Tibial nerve (tissue), 4 donors: ENCODE results near the gene PCLO. TPM values are rescaled to one million over a fixed set of nuclear protein-coding genes. Genes with fewer than 3 reads are reported as not detected.

Source experiments
- DNase-seq, 2 donors: peaks; one replicate each; pipeline ENCODE4 v3.0.0-alpha.2; 2019; ENCODE audit warnings: low spot score in 2 of 2
- H3K27ac ChIP-seq, 4 donors: fragments of 200-600 bp; sonication (generic) in 3 of 4; one replicate each; pipeline ENCODE4 v1.5.1; 2017 to 2019; ENCODE audit warnings: mild to moderate bottlenecking in 1 of 4
- H3K27me3 ChIP-seq, 2 donors: fragments of 200-600 bp; sonication (generic) in 1 of 2; one replicate each; pipeline versions ENCODE4 v1.5.1 to v1.6.0; 2017 to 2019
- H3K36me3 ChIP-seq, 3 donors: fragments of 200-600 bp; sonication (generic); one replicate each; pipeline ENCODE4 v1.5.1; 2018 to 2019
- H3K4me1 ChIP-seq, 4 donors: fragments of 200-600 bp; sonication (generic) in 3 of 4; one replicate each; pipeline ENCODE4 v1.5.1; 2017 to 2019
- H3K4me3 ChIP-seq, 4 donors: fragments of 200-600 bp; sonication (generic) in 3 of 4; one replicate each; pipeline ENCODE4 v1.5.1; 2017 to 2019; ENCODE audit warnings: mild to moderate bottlenecking in 1 of 4, moderate library complexity in 1 of 4
- H3K9me3 ChIP-seq, 4 donors: fragments of 200-600 bp; sonication (generic) in 3 of 4; one replicate each; pipeline ENCODE4 v1.5.1; 2017 to 2019
- CTCF ChIP-seq, 5 experiments: fragments of 200-600 bp in 3 of 5; fragments of 450-650 bp in 2 of 5; sonication (generic) in 3 of 5; IDR thresholded peaks; one replicate each; pipeline ENCODE4 v1.5.1; 2016 to 2019; ENCODE audit warnings: antibody characterized with exemption in 5 of 5, mild to moderate bottlenecking in 3 of 5, moderate library complexity in 2 of 5
- EP300 ChIP-seq, 2 donors: sonication (generic); formaldehyde crosslinking; IDR thresholded peaks; one replicate each; pipeline ENCODE4 v1.6.1; 2017; ENCODE audit warnings: antibody characterized with exemption in 2 of 2, mild to moderate bottlenecking in 1 of 2
- POLR2A ChIP-seq, 2 donors: fragments of 450-650 bp; IDR thresholded peaks; one replicate each; pipeline ENCODE4 v1.6.1; 2017; ENCODE audit warnings: antibody characterized with exemption in 2 of 2, mild to moderate bottlenecking in 2 of 2, moderate library complexity in 2 of 2
- WGBS, 2 donors: methylation state at CpG; one replicate each; pipeline ENCODE4 v1.1.5; 2018; 5-methylcytosine and 5-hydroxymethylcytosine counted together
- total RNA-seq, 4 donors: library from RNA; depleted of rRNA; stranded (reverse); fragments of >200 nt; gene quantifications; one replicate each; pipeline ENCODE4 v1.1.0, GENCODE V29; 2016

Gene PCLO
- total RNA-seq, 4 donors from 2014 or later: under 0.01 to 0.78 (median 0.52) TPM

GRCh38 chr7:82859106-82859850, 303.4 kb downstream of the PCLO start:
- no peaks in the 10 kb centered on the region for H3K9me3 ChIP-seq
- no peaks in the 10 kb centered on the region for H3K36me3 ChIP-seq
- no peaks in the 10 kb centered on the region for H3K4me1 ChIP-seq
- H3K27ac ChIP-seq: no peak overlapping the region
- no peak overlapping the region for H3K4me3 ChIP-seq
- no peaks in the 10 kb centered on the region for H3K27me3 ChIP-seq
- 59 to 83% methylated on average over 1 of the region's 1 CpG for WGBS, 2 donors
- DNase-seq: no peak
- no peak for TF ChIP-seq POLR2A (IDR thresholded peaks at IDR 0.05)
- TF ChIP-seq EP300 (IDR thresholded peaks at IDR 0.05): no peak
- no peak for TF ChIP-seq CTCF (IDR thresholded peaks at IDR 0.05)

GRCh38 chr7:82851121-82851520, 311.6 kb downstream of the PCLO start:
- no peaks in the 10 kb centered on the region for H3K36me3 ChIP-seq
- H3K9me3 ChIP-seq: no peaks in the 10 kb centered on the region
- no peaks in the 10 kb centered on the region for H3K4me1 ChIP-seq
- 74 to 78% methylated on average over 4 of the region's 4 CpGs for WGBS, 2 donors
- TF ChIP-seq EP300 (IDR thresholded peaks at IDR 0.05): no peak
- no peak for TF ChIP-seq CTCF (IDR thresholded peaks at IDR 0.05)
- TF ChIP-seq POLR2A (IDR thresholded peaks at IDR 0.05): no peak
- no peak for DNase-seq
- no peak overlapping the region for H3K4me3 ChIP-seq
- H3K27me3 ChIP-seq: no peaks in the 10 kb centered on the region
- no peak overlapping the region for H3K27ac ChIP-seq

GRCh38 chr7:82841828-82842227, 320.9 kb downstream of the PCLO start:
- TF ChIP-seq CTCF (IDR thresholded peaks at IDR 0.05) (no peak), POLR2A (IDR thresholded peaks at IDR 0.05) (no peak), EP300 (IDR thresholded peaks at IDR 0.05) (no peak)
- Histone ChIP-seq H3K4me1 (peaks cover 0 to 6% (median 0%) of the 10 kb centered on the region in 4 donors), H3K27ac (no peak overlapping the region), H3K9me3 (no peaks in the 10 kb centered on the region), H3K27me3 (no peaks in the 10 kb centered on the region), H3K4me3 (no peak overlapping the region), H3K36me3 (no peaks in the 10 kb centered on the region)
- DNase-seq: no peak
- WGBS, 2 donors: 84 to 91% methylated on average over 1 of the region's 1 CpG

GRCh38 chr7:82840061-82840460, 322.6 kb downstream of the PCLO start:
- Histone ChIP-seq H3K4me3 (no peak overlapping the region), H3K9me3 (no peaks in the 10 kb centered on the region), H3K36me3 (no peaks in the 10 kb centered on the region), H3K4me1 (peaks cover 0 to 6% (median 0%) of the 10 kb centered on the region in 4 donors), H3K27me3 (no peaks in the 10 kb centered on the region), H3K27ac (no peak overlapping the region)
- 21 to 27% methylated on average over 3 of the region's 3 CpGs for WGBS, 2 donors
- no peak for DNase-seq
- TF ChIP-seq POLR2A (IDR thresholded peaks at IDR 0.05): no peak
- no peak for TF ChIP-seq EP300 (IDR thresholded peaks at IDR 0.05)
- TF ChIP-seq CTCF (IDR thresholded peaks at IDR 0.05): no peak

- H3K9me3 ChIP-seq: no peaks in the 10 kb centered on the region
- WGBS, 2 donors: 40 to 47% methylated on average over 4 of the region's 4 CpGs
- peaks cover 0 to 6% (median 0%) of the 10 kb centered on the region in 4 donors for H3K4me1 ChIP-seq
- no peak overlapping the region for H3K4me3 ChIP-seq
- TF ChIP-seq CTCF (IDR thresholded peaks at IDR 0.05): no peak
- TF ChIP-seq POLR2A (IDR thresholded peaks at IDR 0.05): no peak
- no peak for TF ChIP-seq EP300 (IDR thresholded peaks at IDR 0.05)
- H3K27me3 ChIP-seq: no peaks in the 10 kb centered on the region
- H3K36me3 ChIP-seq: no peaks in the 10 kb centered on the region
- no peak overlapping the region for H3K27ac ChIP-seq
- no peak for DNase-seq
These were observed 323.1 kb downstream of the PCLO start for GRCh38 chr7:82839555-82839954.
